ENCODE results near the gene FXYD3. TPM values are rescaled to one million over a fixed set of nuclear protein-coding genes. Genes with fewer than 3 reads are reported as not detected.
"Not testable (repeated sequence)": the region's sequence is repeated elsewhere in the genome, so short reads cannot be mapped to it uniquely, and the experiment has no call there.

The FXYD3 gene
- total and polyA plus RNA-seq, 9 donors, result 0.23 to 33.2 (median 3.8) TPM; not detected in 2

DNA sequence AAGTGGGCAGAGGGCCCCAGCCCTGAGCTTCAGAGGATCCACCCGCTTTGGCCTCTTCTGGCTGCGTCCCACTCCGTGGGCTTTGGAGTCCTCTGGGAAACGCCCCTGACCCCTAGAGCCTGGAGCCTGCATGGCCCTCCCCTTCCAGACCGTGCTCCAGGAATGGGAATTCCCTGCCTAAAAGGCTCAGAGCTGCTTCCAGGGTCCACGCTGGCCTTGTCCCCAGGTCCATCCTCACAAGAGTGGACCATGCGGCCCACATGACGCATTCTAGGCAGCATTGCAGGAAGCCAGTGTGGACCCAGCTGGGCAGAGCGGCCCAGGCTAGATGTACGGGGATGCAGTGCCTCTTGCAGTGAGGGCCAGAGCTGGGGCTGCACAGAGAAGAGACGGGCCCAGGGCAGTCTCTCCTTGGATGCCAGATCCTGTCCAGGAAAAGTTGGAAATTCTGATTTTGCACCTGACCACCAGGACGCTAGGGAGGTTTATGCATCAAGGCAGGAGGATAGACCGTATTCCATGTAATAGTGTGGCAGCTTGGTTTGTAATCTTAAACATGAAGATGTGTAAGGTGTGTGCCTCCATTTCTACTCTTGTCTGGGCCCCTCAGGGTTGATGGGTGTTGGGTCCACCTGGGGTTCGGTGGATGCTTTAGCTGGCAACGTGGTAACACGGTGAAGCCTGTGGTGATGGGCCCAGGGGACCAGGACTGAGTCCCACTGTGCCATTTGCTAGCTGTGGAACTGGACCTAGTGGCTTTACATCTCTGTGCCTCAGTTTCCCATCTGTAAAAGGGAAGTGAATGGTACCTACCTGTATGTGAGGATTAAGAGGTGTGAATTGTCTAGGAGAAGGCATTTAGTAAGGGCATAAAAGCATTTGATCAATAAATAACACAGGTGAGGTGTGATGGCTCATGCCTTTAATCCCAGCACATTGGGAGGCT lies 14.8 kb upstream of the FXYD3 start:
- H3K4me3 ChIP-seq, result no peak overlapping the region
- WGBS, 3 donors, result 56 to 65% (median 64%) methylated on average over 16 of the region's 16 CpGs
- H3K27ac ChIP-seq, result no peak overlapping the region
- H3K36me3 ChIP-seq, result no peaks in the 10 kb centered on the region
- no peak for TF ChIP-seq EP300 (IDR thresholded peaks at IDR 0.05)
- TF ChIP-seq POLR2A (IDR thresholded peaks at IDR 0.05), result no peak
- TF ChIP-seq, protein P1, sequence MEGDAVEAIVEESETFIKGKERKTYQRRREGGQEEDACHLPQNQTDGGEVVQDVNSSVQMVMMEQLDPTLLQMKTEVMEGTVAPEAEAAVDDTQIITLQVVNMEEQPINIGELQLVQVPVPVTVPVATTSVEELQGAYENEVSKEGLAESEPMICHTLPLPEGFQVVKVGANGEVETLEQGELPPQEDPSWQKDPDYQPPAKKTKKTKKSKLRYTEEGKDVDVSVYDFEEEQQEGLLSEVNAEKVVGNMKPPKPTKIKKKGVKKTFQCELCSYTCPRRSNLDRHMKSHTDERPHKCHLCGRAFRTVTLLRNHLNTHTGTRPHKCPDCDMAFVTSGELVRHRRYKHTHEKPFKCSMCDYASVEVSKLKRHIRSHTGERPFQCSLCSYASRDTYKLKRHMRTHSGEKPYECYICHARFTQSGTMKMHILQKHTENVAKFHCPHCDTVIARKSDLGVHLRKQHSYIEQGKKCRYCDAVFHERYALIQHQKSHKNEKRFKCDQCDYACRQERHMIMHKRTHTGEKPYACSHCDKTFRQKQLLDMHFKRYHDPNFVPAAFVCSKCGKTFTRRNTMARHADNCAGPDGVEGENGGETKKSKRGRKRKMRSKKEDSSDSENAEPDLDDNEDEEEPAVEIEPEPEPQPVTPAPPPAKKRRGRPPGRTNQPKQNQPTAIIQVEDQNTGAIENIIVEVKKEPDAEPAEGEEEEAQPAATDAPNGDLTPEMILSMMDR (IDR thresholded peaks at IDR 0.05), result no peak
- no peak for DNase-seq
- no peaks in the 10 kb centered on the region for H3K9me3 ChIP-seq
- intact Hi-C loops (cut with DNase I), result no loop called here
- no peaks in the 10 kb centered on the region for H3K4me1 ChIP-seq (ENCODE audit: insufficient read depth)
- H3K27me3 ChIP-seq, result no peaks in the 10 kb centered on the region

DNA sequence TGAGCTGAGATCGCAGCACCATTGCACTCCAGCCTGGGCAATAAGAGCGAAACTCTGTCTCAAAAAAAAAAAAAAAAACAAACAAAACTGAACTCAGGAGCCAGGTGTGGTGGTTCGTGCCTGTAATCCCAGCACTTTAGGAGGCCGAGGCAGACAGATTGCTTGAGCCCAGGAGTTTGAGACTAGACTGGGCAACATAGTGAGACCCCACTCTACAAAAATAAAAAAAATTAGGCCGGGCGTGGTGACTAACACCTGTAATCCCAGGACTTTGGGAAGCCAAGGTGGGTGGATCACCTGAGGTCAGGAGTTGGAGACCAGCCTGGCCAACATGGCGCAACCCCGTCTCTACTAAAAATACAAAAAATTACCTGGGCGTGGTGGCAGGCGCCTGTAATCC lies 13.7 kb upstream of the FXYD3 start:
- H3K4me3 ChIP-seq; intact Hi-C loops (cut with DNase I); H3K27me3 ChIP-seq; H3K9me3 ChIP-seq; H3K4me1 ChIP-seq (ENCODE audit: insufficient read depth); H3K36me3 ChIP-seq; H3K27ac ChIP-seq; DNase-seq: not testable (repeated sequence)
- 92 to 95% (median 94%) methylated on average over 10 of the region's 10 CpGs for WGBS, 3 donors

DNA sequence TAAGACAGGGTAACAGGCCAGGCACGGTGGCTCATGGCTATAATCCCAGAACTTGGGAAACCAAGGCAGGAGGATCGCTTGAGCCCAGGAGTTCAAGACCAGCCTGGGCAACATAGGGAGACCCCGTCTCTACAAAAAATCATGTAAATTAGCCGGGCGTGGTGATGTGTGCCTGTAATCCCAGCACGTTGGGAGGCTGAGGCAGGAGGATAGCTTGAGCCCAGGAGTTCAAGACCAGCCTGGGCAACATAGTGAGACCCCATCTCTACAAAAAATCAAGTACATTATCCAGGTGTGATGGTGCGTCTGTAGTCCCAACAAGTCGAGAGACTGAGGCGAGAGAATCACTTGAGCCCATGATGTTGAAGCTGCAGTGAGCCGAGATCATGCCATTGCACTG lies 12.0 kb upstream of the FXYD3 start:
- H3K27me3 ChIP-seq; intact Hi-C loops (cut with DNase I); H3K4me3 ChIP-seq; H3K27ac ChIP-seq; H3K9me3 ChIP-seq; DNase-seq; H3K4me1 ChIP-seq (ENCODE audit: insufficient read depth); H3K36me3 ChIP-seq: not testable (repeated sequence)
- 73 to 77% (median 74%) methylated on average over 10 of the region's 10 CpGs for WGBS, 3 donors

DNA sequence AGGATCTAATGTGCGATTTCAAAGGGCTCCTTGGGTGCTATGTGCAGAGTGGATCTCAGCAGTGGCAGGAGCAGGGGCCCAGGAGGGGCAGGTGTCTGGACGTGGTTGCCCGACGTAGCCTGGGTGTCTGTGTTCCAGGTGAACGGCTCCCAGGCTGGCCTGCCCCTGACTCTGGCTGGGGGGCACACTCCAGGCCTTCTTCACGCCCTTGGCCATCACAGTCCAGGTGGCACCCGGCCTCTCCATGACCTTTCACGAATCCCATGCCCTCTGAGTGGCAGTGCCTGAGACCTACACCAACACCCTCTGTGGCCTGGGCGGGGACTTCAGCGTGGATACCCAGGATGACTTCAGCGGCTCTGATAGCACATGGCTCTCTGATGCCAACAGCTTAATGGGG lies 11.3 kb upstream of the FXYD3 start:
- DNase-seq, result no peak
- Histone ChIP-seq H3K4me1 (ENCODE audit: insufficient read depth) (no peaks in the 10 kb centered on the region), H3K36me3 (no peaks in the 10 kb centered on the region), H3K27me3 (no peaks in the 10 kb centered on the region), H3K27ac (no peak overlapping the region), H3K4me3 (no peak overlapping the region), H3K9me3 (no peaks in the 10 kb centered on the region)
- 83 to 90% (median 84%) methylated on average over 10 to 11 of the region's 11 CpGs for WGBS, 3 donors
- intact Hi-C loops (cut with DNase I), result no loop called here
- TF ChIP-seq, protein P1 (IDR thresholded peaks at IDR 0.05), result no peak
- no peak for TF ChIP-seq POLR2A (IDR thresholded peaks at IDR 0.05)
- no peak for TF ChIP-seq EP300 (IDR thresholded peaks at IDR 0.05)

DNA sequence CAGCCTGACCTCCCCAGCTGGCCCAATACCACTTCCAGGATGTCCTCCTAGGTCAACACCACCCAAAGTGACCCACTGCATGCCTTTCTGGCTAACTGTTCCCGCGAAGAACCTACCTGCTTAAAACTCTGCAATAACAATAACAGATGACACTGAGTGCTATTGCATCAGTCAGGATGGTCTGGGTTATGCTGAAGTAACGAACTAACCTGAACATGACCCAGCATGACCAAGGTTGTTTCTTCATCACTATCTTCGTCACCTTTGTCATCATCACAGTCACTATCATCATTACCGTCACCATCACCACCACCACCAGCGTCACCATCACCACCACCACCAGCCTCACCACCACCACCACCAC lies 10.6 kb upstream of the FXYD3 start:
- WGBS, 3 donors, result 96 to 98% (median 96%) methylated on average over 6 of the region's 6 CpGs

More for the DNA sequence above, 10.6 kb upstream of the FXYD3 start:
- H3K27me3 ChIP-seq, result no peaks in the 10 kb centered on the region
- no peaks in the 10 kb centered on the region for H3K9me3 ChIP-seq
- H3K4me3 ChIP-seq, result no peak overlapping the region
- H3K27ac ChIP-seq, result no peak overlapping the region
- TF ChIP-seq POLR2A (IDR thresholded peaks at IDR 0.05), result no peak
- TF ChIP-seq, protein P1 (IDR thresholded peaks at IDR 0.05), result no peak
- TF ChIP-seq EP300 (IDR thresholded peaks at IDR 0.05), result no peak
- no peak for DNase-seq
- no peaks in the 10 kb centered on the region for H3K36me3 ChIP-seq
- intact Hi-C loops (cut with DNase I), result no loop called here
- H3K4me1 ChIP-seq (ENCODE audit: insufficient read depth), result no peaks in the 10 kb centered on the region
